PC-9 (cell line): Measurements from ENCODE around the gene TCEAL9.

ENCODE experiments used
- CTCF ChIP-seq: fragments of 200-600 bp; sonication (generic); conservative IDR thresholded peaks from 2 replicates; pipeline ENCODE4 v1.6.1; 2017; ENCODE audit warnings: mixed run types, antibody characterized with exemption, mild to moderate bottlenecking, moderate library complexity
- EZH2 ChIP-seq: fragments of 200-600 bp; sonication (generic); IDR thresholded peaks from 2 replicates; pipeline ENCODE4 v1.8.0; 2017; ENCODE audit warnings: antibody characterized with exemption, low read depth

GRCh38 chrX:103373581-103373980 lies 17.3 kb downstream of the TCEAL9 start:
- TF ChIP-seq EZH2: no peak
- TF ChIP-seq CTCF: no peak
